ENCODE results near the gene NTSR2.

DNA sequence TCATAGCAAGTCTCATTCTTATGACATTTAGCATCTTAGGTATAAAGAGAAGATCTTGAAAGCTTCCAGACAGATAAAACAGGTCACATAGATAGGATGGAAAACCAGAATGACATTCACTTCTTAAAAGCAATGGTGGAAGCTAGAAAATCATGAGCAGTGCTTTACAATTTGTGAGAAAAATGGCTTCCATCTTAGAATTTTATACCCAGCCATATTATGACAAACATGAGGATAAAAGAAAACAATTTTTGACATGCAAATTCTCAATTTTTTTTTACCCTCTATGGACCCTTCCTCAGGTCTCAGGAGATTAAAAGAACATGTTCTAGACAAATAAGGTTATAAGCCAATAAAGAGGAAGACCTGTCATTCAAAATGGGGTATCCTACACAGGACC is 7.1 kb downstream of the NTSR2 start:
- no peak for TF ChIP-seq POLR2A (IDR thresholded peaks at IDR 0.05)
- TF ChIP-seq, protein P1, sequence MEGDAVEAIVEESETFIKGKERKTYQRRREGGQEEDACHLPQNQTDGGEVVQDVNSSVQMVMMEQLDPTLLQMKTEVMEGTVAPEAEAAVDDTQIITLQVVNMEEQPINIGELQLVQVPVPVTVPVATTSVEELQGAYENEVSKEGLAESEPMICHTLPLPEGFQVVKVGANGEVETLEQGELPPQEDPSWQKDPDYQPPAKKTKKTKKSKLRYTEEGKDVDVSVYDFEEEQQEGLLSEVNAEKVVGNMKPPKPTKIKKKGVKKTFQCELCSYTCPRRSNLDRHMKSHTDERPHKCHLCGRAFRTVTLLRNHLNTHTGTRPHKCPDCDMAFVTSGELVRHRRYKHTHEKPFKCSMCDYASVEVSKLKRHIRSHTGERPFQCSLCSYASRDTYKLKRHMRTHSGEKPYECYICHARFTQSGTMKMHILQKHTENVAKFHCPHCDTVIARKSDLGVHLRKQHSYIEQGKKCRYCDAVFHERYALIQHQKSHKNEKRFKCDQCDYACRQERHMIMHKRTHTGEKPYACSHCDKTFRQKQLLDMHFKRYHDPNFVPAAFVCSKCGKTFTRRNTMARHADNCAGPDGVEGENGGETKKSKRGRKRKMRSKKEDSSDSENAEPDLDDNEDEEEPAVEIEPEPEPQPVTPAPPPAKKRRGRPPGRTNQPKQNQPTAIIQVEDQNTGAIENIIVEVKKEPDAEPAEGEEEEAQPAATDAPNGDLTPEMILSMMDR (IDR thresholded peaks at IDR 0.05) = no peak
- no peak for TF ChIP-seq EP300 (IDR thresholded peaks at IDR 0.05; ENCODE audit: low read depth)
- TF ChIP-seq POLR2AphosphoS5 (IDR thresholded peaks at IDR 0.05) = no peak

Data from transverse colon (tissue), 4 donors.